ENCODE results near the gene FGD2. TPM values are rescaled to one million over a fixed set of nuclear protein-coding genes. Genes with fewer than 3 reads are reported as not detected.

FGD2 gene
- total and polyA plus RNA-seq, 2 experiments from 2014 or later, result 0.13 to 0.14 TPM

- no peaks in the 10 kb centered on the region for H3K27me3 ChIP-seq (ENCODE audit: insufficient read depth)
- no peak overlapping the region for H3K27ac Mint-ChIP-seq
- no peak overlapping the region for H3K4me2 ChIP-seq
- H3K79me2 ChIP-seq (replicated peaks; ENCODE audit: insufficient read depth), result no peaks in the 10 kb centered on the region
- H3F3A ChIP-seq (replicated peaks; ENCODE audit: low read depth), result no peaks in the 10 kb centered on the region; the same call in 1 of the 2 replicates
- TF ChIP-seq ZNF331 (CRISPR knock-in tag; IDR thresholded peaks at IDR 0.05; ENCODE audit: low read depth) (no peak), NANOG (IDR thresholded peaks at IDR 0.05; ENCODE audit: borderline replicate concordance) (no peak), ZNF462 (CRISPR knock-in tag; IDR thresholded peaks at IDR 0.05) (no peak), EZH2 (IDR thresholded peaks at IDR 0.05; ENCODE audit: low read depth, unreplicated experiment) (no peak), REST (IDR thresholded peaks at IDR 0.05; ENCODE audit: unreplicated experiment) (no peak), ZNF114 (CRISPR knock-in tag; IDR thresholded peaks at IDR 0.05) (no peak), CTCF (conservative IDR thresholded peaks at IDR 0.05; ENCODE audit: low read depth in 2 of 2) (no peak), POLR2AphosphoS5 (IDR thresholded peaks at IDR 0.05; ENCODE audit: low read depth) (no peak), STAT1 (IDR thresholded peaks at IDR 0.05; ENCODE audit: unreplicated experiment) (no peak), CREB1 (CRISPR knock-in tag; IDR thresholded peaks at IDR 0.05; ENCODE audit: low read depth) (no peak), ETS1 (IDR thresholded peaks at IDR 0.05) (no peak), JUNB (IDR thresholded peaks at IDR 0.05; ENCODE audit: unreplicated experiment) (no peak), EZH2phosphoT487 (IDR thresholded peaks at IDR 0.05; ENCODE audit: unreplicated experiment) (no peak)
- H2AFZ ChIP-seq, result no peak overlapping the region
- H3K4me1 Mint-ChIP-seq, result peaks cover 20% of the 10 kb centered on the region
- no peak overlapping the region for H3K4me3 ChIP-seq
- no peak for DNase-seq (ENCODE audit: low spot score)
- H3K9me2 ChIP-seq (ENCODE audit: insufficient read depth), result no peaks in the 10 kb centered on the region
- H3K27ac ChIP-seq (ENCODE audit: low read depth), result no peak overlapping the region
- H3K36me3 Mint-ChIP-seq (ENCODE audit: low read depth), result peaks cover 25% of the 10 kb centered on the region
- no peaks in the 10 kb centered on the region; the same call in 1 of the 2 replicates for H3K4me1 ChIP-seq (ENCODE audit: insufficient read depth)
- H3K27me3 Mint-ChIP-seq (ENCODE audit: insufficient read depth, low read depth, poor library complexity), result peaks cover 8% of the 10 kb centered on the region
- H3K4me3 Mint-ChIP-seq, result no peak overlapping the region
- no peaks in the 10 kb centered on the region; the same call in none of the 2 replicates for H4K20me1 ChIP-seq (replicated peaks; ENCODE audit: insufficient read depth)
- no peaks in the 10 kb centered on the region for H3K9me3 Mint-ChIP-seq
- peak; percentile 6; the same call in 1 of the 3 replicates for ATAC-seq
- H3K36me3 ChIP-seq (ENCODE audit: insufficient read depth), result 0 out of 2 replicates have a peak, but pooled peaks cover 6% of the 10 kb centered on the region
Measured at GRCh38 chr6:36964349-36964748, 41.1 kb upstream of the FGD2 start.
